Heart left ventricle (tissue), 16 donors: ENCODE results near the gene MMP10. TPM values are rescaled to one million over a fixed set of nuclear protein-coding genes. Genes with fewer than 3 reads are reported as not detected.

Experiments used
- ATAC-seq, 4 donors: fragments of 200-7000 bp; cut with Tn5 transposase; one replicate each; pipeline ENCODE4 v1.9.1; 2020 to 2022; ENCODE audit warnings: moderate library complexity in 4 of 4, mild to moderate bottlenecking in 3 of 4, moderate number of reproducible peaks in 1 of 4
- DNase-seq, 5 donors: peaks; one replicate each; pipeline ENCODE4 v3.0.0-alpha.2; 2020
- H3K27ac ChIP-seq, 12 donors: fragments of 200-600 bp; sonication (generic) in 4 of 12; one replicate each; pipeline versions ENCODE4 v1.5.0 to v1.8.0; 2016 to 2022; ENCODE audit warnings: mild to moderate bottlenecking in 2 of 12
- H3K27me3 ChIP-seq, 9 donors: fragments of 200-600 bp; sonication (generic) in 2 of 9; one replicate each; pipeline versions ENCODE4 v1.5.1 to v1.8.0; 2016 to 2022; ENCODE audit warnings: mild to moderate bottlenecking in 3 of 9
- H3K36me3 ChIP-seq, 9 donors: fragments of 200-600 bp; sonication (generic) in 2 of 9; one replicate each; pipeline versions ENCODE4 v1.5.0 to v1.8.0; 2018 to 2022; ENCODE audit warnings: mild to moderate bottlenecking in 2 of 9
- H3K4me1 ChIP-seq, 12 donors: fragments of 200-600 bp; sonication (generic) in 4 of 12; one replicate each; pipeline versions ENCODE4 v1.5.0 to v1.8.0; 2016 to 2022; ENCODE audit warnings: mild to moderate bottlenecking in 3 of 12
- H3K4me3 ChIP-seq, 12 donors: fragments of 200-600 bp; sonication (generic) in 4 of 12; one replicate each; pipeline versions ENCODE4 v1.5.0 to v1.8.0; 2017 to 2022; ENCODE audit warnings: mild to moderate bottlenecking in 9 of 12, moderate library complexity in 4 of 12
- H3K9me3 ChIP-seq, 12 donors: fragments of 200-600 bp; sonication (generic) in 4 of 12; one replicate each; pipeline versions ENCODE4 v1.5.0 to v1.8.0; 2016 to 2022; ENCODE audit warnings: mild to moderate bottlenecking in 1 of 12
- CTCF ChIP-seq, 12 donors: fragments of 200-600 bp; sonication (generic) in 4 of 12; IDR thresholded peaks; one replicate each; pipeline versions ENCODE4 v1.5.0 to v1.8.0; 2018 to 2022; ENCODE audit warnings: antibody characterized with exemption in 12 of 12, mild to moderate bottlenecking in 5 of 12
- POLR2A ChIP-seq, 2 donors: fragments of 450-650 bp; IDR thresholded peaks; one replicate each; pipeline ENCODE4 v1.6.1; 2017; ENCODE audit warnings: antibody characterized with exemption in 2 of 2, mild to moderate bottlenecking in 2 of 2, moderate library complexity in 2 of 2
- WGBS, 4 donors: extraction: QIAGEN DNeasy Blood & Tissue Kit in 2 of 4; methylation state at CpG; one replicate each; pipeline versions ENCODE4 v1.1.5 to v1.1.7; 2013 to 2018; 5-methylcytosine and 5-hydroxymethylcytosine counted together
- intact Hi-C, 10 donors: fragments of 100-400 bp; cut with DNase I; formaldehyde crosslinking; loops; one replicate each; pipeline versions ENCODE4 v1.11.1 to v1.14.2; 2022
- polyA plus RNA-seq, 2 donors: library from polyadenylated mRNA; stranded (reverse); fragments of 200-250 nt; gene quantifications; one replicate each; pipeline ENCODE4 v1.2.3, GENCODE V29; 2013
- total RNA-seq, 9 donors: library from RNA; depleted of rRNA in 2 of 9; stranded (reverse); fragments of >200 nt in 2 of 9; fragmentation: NEBNext Ultra II Directional in 3 of 9; extraction: Animal tissue kit (Norgen Biotek cat#: 25700) in 3 of 9; gene quantifications; one replicate each; pipeline versions ENCODE4 v1.1.0 to v1.2.4, GENCODE V29; 2016 to 2023
- donor health status: ischemic (EF 13 %, LVEDD 7.1; RV severe dilation, severe dysfunction).
- donor health status: healthy with polysubstance abuse.
- donor health status: DM: no; HTN: yes; CAD: no.
- donor health status: DM: no; HTN: no; CAD: no.
- donor health status: ischemic (EF 25% LVEDD 6.9; RV normal size, moderate dysfunction).
- donor health status: ischemic (EF 25% LVEDD 5.7; RV mildly dilated, moderate dysfunction).
- donor health status: healthy.
- donor health status: DM: yes; HTN: yes; CAD: no.
- donor health status: ischemic (EF 35%, LVEDD 5.7; RV mildly dilated, moderate dysfunction).
- donor health status: nonischemic (EF 11% LVEDD 7.7; RV severe dilation, severe dysfunction).
- donor health status: DM: yes; HTN: yes; CAD: no.
- donor health status: PGD.
- donor health status: ischemic (EF 29% LVEDD 5.4; RV normal size, mild dysfunction).
- donor health status: nonischemic (EF 23%, LVEDD 6.1; RV moderate dilation, normal function).

MMP10 gene
- total and polyA plus RNA-seq, 11 donors = not detected

GRCh38 chr11:102807921-102808320 is 27.5 kb upstream of the MMP10 start:
- H3K27me3 ChIP-seq = peaks cover 0 to 6% (median 0%) of the 10 kb centered on the region in 9 donors
- DNase-seq (no peak), ATAC-seq (no peak)
- intact Hi-C loops = no loop called here
- TF ChIP-seq POLR2A (IDR thresholded peaks at IDR 0.05) (no peak), CTCF (IDR thresholded peaks at IDR 0.05) (no peak)
- H3K27ac ChIP-seq = no peak overlapping the region
- H3K4me1 ChIP-seq = no peaks in the 10 kb centered on the region
- no peaks in the 10 kb centered on the region for H3K36me3 ChIP-seq
- WGBS, 4 donors = 53 to 82% (median 66%) methylated on average over 10 to 19 of the region's 19 CpGs
- H3K4me3 ChIP-seq = no peak overlapping the region
- no peaks in the 10 kb centered on the region for H3K9me3 ChIP-seq

GRCh38 chr11:102806296-102806695 is 25.9 kb upstream of the MMP10 start:
- Histone ChIP-seq H3K27me3 (peaks cover 0 to 6% (median 0%) of the 10 kb centered on the region in 9 donors), H3K4me1 (no peaks in the 10 kb centered on the region), H3K36me3 (no peaks in the 10 kb centered on the region), H3K27ac (no peak overlapping the region), H3K9me3 (no peaks in the 10 kb centered on the region), H3K4me3 (no peak overlapping the region)
- intact Hi-C loops = no loop called here
- ATAC-seq = no peak
- DNase-seq = no peak
- TF ChIP-seq POLR2A (IDR thresholded peaks at IDR 0.05) (no peak), CTCF (IDR thresholded peaks at IDR 0.05) (no peak)
- WGBS, 4 donors = 55 to 73% (median 70%) methylated on average over 3 of the region's 3 CpGs

- Histone ChIP-seq H3K36me3 (no peaks in the 10 kb centered on the region), H3K27me3 (peaks cover 0 to 5% (median 0%) of the 10 kb centered on the region in 9 donors), H3K27ac (peak overlapping the region in 1 of 12 donors; percentile 20), H3K9me3 (no peaks in the 10 kb centered on the region), H3K4me3 (no peak overlapping the region), H3K4me1 (peaks cover 0 to 4% (median 0%) of the 10 kb centered on the region in 12 donors)
- intact Hi-C loops = no loop called here
- DNase-seq (no peak), ATAC-seq (peak in 1 of 4 donors; percentile 57)
- 32 to 48% (median 39%) methylated on average over 2 of the region's 2 CpGs for WGBS, 4 donors
- TF ChIP-seq POLR2A (IDR thresholded peaks at IDR 0.05) (no peak), CTCF (IDR thresholded peaks at IDR 0.05) (no peak)
Observed at GRCh38 chr11:102802341-102802740, 21.9 kb upstream of the MMP10 start.

- 64 to 76% (median 75%) methylated on average over 4 of the region's 4 CpGs for WGBS, 4 donors
- ATAC-seq (no peak), DNase-seq (no peak)
- intact Hi-C loops = no loop called here
- H3K9me3 ChIP-seq = no peaks in the 10 kb centered on the region
- TF ChIP-seq CTCF (IDR thresholded peaks at IDR 0.05) = no peak
- no peak for TF ChIP-seq POLR2A (IDR thresholded peaks at IDR 0.05)
- no peaks in the 10 kb centered on the region for H3K36me3 ChIP-seq
- H3K4me1 ChIP-seq = peaks cover 0 to 4% (median 0%) of the 10 kb centered on the region in 12 donors
- H3K4me3 ChIP-seq = no peak overlapping the region
- H3K27ac ChIP-seq = no peak overlapping the region
- peaks cover 0 to 5% (median 0%) of the 10 kb centered on the region in 9 donors for H3K27me3 ChIP-seq
Observed at GRCh38 chr11:102800767-102801166, 20.3 kb upstream of the MMP10 start.
